ENCODE results near the gene EVX2.

The EVX2 gene

DNA sequence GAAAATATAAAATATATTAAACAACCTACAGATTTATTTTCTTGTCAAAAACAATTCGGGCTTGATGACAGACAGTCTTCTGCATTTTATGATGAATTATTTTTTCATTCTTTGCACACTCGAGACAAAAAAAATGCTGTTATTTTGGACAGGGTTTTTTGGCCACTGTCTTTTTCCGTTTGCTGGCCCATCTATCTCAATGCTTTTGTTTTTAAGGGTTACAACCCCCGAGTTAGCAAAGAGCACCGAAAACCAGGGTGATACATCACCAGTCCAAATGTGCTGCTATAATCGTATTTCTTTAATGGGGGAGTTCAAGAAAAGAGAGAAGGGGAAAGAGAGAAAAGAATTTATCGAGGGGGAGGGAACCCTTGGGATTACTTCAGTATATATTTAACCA lies 7.7 kb downstream of the EVX2 start:
- H3K9ac ChIP-seq = no peak overlapping the region
- H2AFZ ChIP-seq (ENCODE audit: low read depth) = no peak overlapping the region

DNA sequence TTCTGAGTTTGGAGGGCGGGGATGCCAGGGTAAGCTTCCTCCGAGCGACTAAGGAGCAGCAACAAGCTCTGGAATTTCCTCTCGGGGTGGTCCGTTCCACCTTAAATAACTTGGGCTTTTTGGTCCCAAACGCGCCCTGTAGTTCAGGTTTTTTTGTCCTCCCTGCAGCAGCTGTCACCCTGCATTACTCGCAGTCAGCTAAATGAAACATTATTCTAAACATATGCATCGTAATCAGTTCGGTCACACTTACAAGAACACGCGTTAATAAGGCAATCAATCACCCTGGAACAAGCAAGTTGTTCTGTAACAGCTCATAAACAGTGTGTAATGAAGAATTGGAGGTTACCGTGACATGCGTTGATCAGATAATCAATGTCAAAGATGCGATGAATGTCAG lies 8.3 kb downstream of the EVX2 start:
- no peak overlapping the region for H3K9ac ChIP-seq
- no peaks in the 10 kb centered on the region for H3K4me1 ChIP-seq (ENCODE audit: low read depth, poor library complexity, severe bottlenecking)
- no peaks in the 10 kb centered on the region for H3K36me3 ChIP-seq (ENCODE audit: insufficient read depth)
- no peak overlapping the region for H3K4me3 ChIP-seq (IDR thresholded peaks at IDR 0.05; ENCODE audit: insufficient read depth, low read depth, low read length)
- H2AFZ ChIP-seq (ENCODE audit: low read depth) = no peak overlapping the region
- TF ChIP-seq, protein P1, sequence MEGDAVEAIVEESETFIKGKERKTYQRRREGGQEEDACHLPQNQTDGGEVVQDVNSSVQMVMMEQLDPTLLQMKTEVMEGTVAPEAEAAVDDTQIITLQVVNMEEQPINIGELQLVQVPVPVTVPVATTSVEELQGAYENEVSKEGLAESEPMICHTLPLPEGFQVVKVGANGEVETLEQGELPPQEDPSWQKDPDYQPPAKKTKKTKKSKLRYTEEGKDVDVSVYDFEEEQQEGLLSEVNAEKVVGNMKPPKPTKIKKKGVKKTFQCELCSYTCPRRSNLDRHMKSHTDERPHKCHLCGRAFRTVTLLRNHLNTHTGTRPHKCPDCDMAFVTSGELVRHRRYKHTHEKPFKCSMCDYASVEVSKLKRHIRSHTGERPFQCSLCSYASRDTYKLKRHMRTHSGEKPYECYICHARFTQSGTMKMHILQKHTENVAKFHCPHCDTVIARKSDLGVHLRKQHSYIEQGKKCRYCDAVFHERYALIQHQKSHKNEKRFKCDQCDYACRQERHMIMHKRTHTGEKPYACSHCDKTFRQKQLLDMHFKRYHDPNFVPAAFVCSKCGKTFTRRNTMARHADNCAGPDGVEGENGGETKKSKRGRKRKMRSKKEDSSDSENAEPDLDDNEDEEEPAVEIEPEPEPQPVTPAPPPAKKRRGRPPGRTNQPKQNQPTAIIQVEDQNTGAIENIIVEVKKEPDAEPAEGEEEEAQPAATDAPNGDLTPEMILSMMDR (conservative IDR thresholded peaks at IDR 0.05; ENCODE audit: low read depth, low read length) = no peak
- H3K27ac ChIP-seq = no peak overlapping the region
- H3K27me3 ChIP-seq (ENCODE audit: insufficient read depth, low read depth) = no peaks in the 10 kb centered on the region
- no peak overlapping the region for H3K4me2 ChIP-seq
- H3K79me2 ChIP-seq (ENCODE audit: insufficient read depth, low read depth) = no peaks in the 10 kb centered on the region
- H4K20me1 ChIP-seq (ENCODE audit: insufficient read depth) = no peaks in the 10 kb centered on the region

More for the DNA sequence above, 7.7 kb downstream of the EVX2 start:
- H3K36me3 ChIP-seq (ENCODE audit: insufficient read depth) = no peaks in the 10 kb centered on the region
- no peaks in the 10 kb centered on the region for H3K79me2 ChIP-seq (ENCODE audit: insufficient read depth, low read depth)
- H4K20me1 ChIP-seq (ENCODE audit: insufficient read depth) = no peaks in the 10 kb centered on the region
- no peaks in the 10 kb centered on the region for H3K4me1 ChIP-seq (ENCODE audit: low read depth, poor library complexity, severe bottlenecking)
- no peak overlapping the region for H3K4me2 ChIP-seq
- no peak overlapping the region for H3K27ac ChIP-seq
- no peak overlapping the region for H3K4me3 ChIP-seq (IDR thresholded peaks at IDR 0.05; ENCODE audit: insufficient read depth, low read depth, low read length)
- TF ChIP-seq, protein P1 (conservative IDR thresholded peaks at IDR 0.05; ENCODE audit: low read depth, low read length) = no peak
- H3K27me3 ChIP-seq (ENCODE audit: insufficient read depth, low read depth) = no peaks in the 10 kb centered on the region

DNA sequence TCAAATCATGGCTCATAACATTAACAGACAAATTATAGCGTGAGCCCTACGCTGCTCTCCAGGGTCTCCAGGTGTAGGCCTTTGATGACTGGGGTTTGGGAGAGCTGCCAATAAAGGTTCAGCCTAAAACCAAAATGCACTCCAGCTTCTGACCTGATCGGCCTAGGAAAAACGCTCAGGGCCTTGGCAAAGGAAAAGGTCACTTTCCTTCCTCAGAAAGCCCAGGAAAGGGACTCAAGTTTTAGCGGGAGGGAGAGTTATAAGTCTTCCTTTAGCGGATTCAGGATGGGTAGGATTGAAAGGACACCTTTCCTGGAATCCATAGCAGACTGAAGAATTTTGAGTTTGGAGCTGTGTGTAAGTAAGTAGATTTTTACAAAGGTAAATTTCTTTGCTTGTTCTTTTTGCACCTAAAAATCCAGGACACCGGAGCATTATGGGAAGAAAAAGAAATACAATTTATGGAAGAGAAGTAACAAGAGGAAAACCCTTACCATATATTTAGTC lies 8.8 kb downstream of the EVX2 start:
- H4K20me1 ChIP-seq (ENCODE audit: insufficient read depth) = no peaks in the 10 kb centered on the region
- H3K27ac ChIP-seq = no peak overlapping the region
- H3K27me3 ChIP-seq (ENCODE audit: insufficient read depth, low read depth) = no peaks in the 10 kb centered on the region
- TF ChIP-seq, protein P1 (conservative IDR thresholded peaks at IDR 0.05; ENCODE audit: low read depth, low read length) = no peak
- no peaks in the 10 kb centered on the region for H3K79me2 ChIP-seq (ENCODE audit: insufficient read depth, low read depth)
- H3K4me1 ChIP-seq (ENCODE audit: low read depth, poor library complexity, severe bottlenecking) = peaks cover 5% of the 10 kb centered on the region
- no peak overlapping the region for H2AFZ ChIP-seq (ENCODE audit: low read depth)
- H3K4me2 ChIP-seq = no peak overlapping the region
- no peaks in the 10 kb centered on the region for H3K36me3 ChIP-seq (ENCODE audit: insufficient read depth)
- H3K9ac ChIP-seq = no peak overlapping the region
- H3K4me3 ChIP-seq (IDR thresholded peaks at IDR 0.05; ENCODE audit: insufficient read depth, low read depth, low read length) = no peak overlapping the region

DNA sequence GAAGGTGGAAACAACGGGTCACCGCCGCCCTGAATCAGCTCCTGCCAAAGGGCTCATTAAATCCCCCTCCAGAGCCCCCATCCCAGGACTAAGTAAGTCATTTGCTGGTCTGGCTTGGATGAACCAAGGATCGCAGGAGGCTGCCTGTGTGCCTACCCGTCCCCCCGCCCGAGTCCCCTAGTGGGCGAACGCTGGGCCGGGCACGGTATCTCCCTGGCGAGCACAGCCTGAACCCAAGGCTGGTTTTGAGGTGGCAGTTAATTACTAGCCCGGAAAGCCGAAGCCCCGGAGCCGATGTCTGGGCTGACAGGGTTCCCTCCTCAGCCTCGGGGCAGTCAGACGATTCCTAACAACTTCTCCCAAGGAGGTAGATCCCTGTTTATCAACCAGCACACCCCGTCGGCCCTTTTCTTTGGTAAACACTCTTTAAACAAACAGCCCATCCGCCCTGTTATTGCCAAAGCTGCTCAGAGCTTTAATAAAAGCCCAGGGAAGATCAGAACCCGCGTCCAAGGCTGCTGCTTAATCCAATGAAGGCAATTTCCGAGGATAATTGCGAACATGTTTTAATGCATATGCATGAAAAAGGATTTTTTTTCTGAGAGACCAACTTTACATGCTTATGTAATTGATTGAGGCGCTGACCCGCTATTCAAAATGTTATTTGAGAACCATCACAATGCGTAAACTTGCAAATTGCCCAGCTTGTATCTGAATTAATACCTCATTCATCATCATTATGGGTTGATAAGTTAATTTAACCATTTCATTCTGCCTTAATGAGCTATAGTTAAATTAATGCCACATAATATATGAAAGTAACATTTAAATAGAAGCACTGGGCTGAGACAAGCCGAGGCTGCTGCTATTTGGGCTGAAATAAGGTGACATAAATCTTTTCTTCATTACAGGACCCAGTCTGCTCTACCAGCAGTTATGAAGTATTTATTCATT lies 10.5 kb downstream of the EVX2 start:
- Histone ChIP-seq H2AFZ (ENCODE audit: low read depth) (no peak overlapping the region), H3K4me1 (ENCODE audit: low read depth, poor library complexity, severe bottlenecking) (peaks cover 15% of the 10 kb centered on the region), H3K4me3 (IDR thresholded peaks at IDR 0.05; ENCODE audit: insufficient read depth, low read depth, low read length) (no peak overlapping the region), H4K20me1 (ENCODE audit: insufficient read depth) (no peaks in the 10 kb centered on the region), H3K79me2 (ENCODE audit: insufficient read depth, low read depth) (no peaks in the 10 kb centered on the region), H3K36me3 (ENCODE audit: insufficient read depth) (no peaks in the 10 kb centered on the region), H3K9ac (no peak overlapping the region), H3K4me2 (no peak overlapping the region), H3K27me3 (ENCODE audit: insufficient read depth, low read depth) (no peaks in the 10 kb centered on the region), H3K27ac (no peak overlapping the region)
- TF ChIP-seq, protein P1 (conservative IDR thresholded peaks at IDR 0.05; ENCODE audit: low read depth, low read length) = no peak

All from KMS-11 (cell line).